ENCODE results near the gene SULT1A1.
"Not testable (repeated sequence)": the region's sequence is repeated elsewhere in the genome, so short reads cannot be mapped to it uniquely, and the experiment has no call there.

SULT1A1 gene

DNA sequence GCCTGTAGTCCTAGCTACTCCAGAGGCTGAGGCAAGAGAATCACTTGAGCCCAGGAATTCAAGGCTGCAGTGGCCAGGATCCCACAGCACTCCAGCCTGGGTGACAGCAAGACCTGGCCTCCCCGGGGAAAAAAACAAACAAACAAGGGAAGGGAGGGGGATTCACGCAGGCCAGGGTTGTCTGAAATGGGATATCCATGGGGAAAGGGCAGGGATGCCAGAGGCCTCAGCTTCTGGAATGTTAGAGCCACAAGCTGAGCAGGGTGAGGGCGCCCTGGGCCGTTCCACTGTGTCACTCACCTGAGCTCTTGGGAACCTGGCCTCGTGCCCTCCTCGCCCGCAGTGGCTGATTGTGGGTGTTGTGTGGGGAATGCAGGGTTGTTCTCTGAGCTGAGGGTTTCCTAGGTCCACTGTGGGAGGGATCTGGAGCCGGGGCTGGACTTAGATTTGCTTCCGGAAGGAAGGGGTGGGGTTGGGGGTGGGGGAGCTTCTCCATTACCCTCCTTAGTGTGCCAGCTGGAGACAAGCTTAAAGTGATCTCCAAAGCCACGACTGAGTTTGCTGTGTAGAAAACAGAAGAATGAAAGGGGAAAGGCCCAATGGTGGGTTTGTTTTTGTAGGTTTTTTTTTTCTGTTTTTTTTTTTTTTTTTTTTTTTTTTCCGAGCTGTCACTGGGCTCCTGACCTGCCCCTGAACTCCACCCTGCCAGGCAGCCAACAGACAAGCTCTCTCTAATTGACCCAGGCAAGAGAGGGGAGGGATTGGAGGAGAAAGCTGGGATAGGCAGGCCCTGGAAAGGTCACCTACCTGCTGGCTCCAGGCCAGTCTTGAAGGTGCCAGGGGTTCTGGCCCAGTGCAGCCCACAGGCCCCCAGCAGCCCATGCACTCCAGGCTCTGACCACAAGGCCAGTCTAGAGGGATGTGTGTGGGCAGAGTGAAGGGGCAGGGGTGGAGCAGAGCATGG is at the start of gene SULT1A1:
Gene SULT1A1, minus strand, starts transcription at position 414 of the 964 bp plus-strand sequence. CDS start 1,189 bp downstream, outside the sequence.
- DNase-seq, result no peak

DNA sequence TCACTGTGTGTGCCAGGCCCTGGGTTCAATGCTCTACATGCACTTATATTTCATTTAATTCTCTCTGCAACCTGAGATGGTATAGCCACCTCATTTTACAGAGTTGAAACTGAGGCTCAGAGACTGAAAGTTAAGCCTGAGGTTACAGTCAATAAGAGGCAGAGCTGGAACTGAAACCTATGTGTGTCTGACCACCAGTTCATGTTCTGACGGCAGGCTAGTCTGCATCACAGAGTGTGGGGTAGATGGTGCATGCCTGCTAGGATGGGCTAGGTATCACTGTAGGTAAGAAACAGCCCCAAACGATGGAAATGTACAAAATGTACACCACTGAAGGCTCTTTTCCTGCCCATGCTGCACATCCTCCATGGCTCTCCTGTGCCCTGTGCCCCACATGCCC is 30.1 kb upstream of the SULT1A1 start:
- DNase-seq, result not testable (repeated sequence)

DNA sequence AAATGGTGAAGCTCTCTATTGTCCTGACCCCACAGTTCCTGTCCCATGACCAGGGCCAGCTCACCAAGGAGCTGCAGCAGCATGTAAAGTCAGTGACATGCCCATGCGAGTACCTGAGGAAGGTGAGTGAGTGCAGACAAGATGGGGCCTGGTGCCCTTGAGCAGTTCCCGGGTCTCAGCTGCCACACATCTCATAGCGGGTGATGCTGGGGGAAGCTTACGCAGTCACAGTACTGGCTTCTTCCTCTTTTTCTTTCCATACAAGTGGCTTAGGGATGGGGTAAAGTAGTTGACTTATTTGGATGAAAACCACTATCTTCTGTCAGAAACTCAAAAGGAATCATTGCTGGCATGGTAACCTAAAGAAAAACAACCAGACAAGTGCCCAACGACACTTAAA is 28.5 kb upstream of the SULT1A1 start:
- DNase-seq, result not testable (repeated sequence)

DNA sequence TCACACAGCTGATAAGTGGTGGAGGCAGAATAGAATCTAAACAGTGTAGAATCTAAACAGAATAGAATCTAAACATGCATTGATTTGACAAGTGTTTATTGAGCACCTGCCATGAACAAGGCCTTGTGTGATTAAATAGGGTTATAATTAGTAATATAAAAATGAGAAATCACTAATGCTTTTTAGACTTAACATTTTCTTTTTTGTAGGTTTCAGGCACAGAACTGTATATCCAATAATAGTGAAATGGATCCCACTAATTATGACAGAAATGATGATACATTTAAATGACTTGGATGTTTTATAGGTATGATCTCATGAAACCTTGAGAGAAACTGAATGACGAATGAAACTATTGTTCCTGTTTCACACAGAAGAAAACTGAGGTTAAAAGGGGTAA is 27.9 kb upstream of the SULT1A1 start, which contains the start of gene NPIPB8:
Gene NPIPB8, plus strand, starts transcription at position 301 of the 400 bp plus-strand sequence. CDS start 296 bp downstream, outside the sequence.
- not testable (repeated sequence) for DNase-seq

DNA sequence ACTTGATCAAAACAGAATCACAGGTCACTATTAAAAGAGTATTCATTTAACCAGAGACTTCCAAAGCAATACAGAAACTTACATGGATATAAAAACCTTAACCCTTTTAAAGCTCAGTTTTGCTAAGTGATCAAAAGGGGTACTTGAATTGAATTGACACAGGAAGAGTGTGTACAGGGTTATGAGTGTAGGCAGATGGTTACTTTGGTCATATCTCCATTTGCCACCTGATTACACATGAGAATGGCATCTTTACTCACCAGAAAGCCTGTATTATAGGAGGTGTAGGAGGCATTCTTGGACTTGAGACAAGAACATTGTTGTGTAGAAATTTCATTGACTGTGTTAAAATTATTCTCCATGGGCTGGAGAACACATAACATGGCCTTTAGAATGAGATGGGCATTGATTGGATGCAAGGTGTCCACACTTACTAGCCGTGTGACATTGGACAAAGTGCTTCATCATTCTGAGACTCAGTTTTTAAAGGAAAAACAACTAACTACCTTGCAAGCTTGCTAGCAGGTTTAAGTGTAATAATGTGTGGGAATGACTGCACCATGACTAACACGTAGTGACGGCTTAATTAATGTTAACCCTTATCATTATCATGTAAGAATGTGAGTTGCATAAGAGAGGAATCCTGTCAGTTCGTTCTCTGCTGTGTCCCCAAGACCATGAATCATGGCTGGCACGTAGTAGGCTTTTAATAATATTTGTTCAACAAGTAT is 26.4 kb upstream of the SULT1A1 start:
- DNase-seq, result not testable (repeated sequence)

DNA sequence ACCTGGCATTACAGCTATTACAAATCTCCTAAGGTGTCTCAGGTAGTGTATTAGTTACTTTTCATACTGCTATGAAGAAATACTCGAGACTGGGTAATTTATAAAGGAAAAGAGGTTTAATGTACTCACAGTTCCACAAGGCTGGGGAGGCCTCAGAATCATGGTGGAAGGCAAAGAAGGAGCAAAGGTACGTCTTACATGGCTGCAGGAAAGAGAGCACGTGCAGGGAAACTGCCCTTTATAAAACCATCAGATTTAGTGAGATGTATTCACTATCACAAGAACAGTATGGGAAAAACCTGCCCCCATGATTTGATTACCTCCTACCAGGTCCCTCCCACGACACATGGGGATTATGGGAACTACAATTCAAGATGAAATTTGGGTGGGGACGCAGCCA is 21.1 kb upstream of the SULT1A1 start:
- not testable (repeated sequence) for DNase-seq

DNA sequence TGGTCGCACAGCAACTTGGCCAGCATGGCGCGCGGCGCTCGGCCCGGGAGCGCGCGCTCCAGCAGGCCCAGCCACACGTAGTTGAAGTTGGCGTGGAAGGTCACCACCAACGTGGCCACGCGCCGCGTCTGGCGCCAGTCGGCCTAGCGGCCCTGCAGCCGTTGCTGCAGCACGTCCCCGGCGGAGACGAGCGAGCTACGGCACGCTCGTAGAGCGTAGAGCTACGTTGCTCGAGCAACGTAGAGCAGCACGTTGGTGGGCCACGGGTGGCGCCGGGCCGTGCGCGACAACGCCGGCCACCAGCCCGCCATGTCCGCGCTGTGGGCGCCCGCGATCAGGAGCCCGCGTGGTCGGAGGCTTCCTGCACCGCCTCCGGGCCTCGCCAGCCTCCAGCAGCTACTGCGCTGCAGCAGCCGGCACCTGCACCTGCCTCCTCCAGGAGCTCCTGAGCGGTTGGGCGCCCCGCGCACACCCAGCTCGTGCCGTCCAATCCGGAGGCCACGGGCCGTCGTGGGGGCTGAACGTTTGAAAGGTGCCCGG is 13.4 kb upstream of the SULT1A1 start:
- no peak for DNase-seq

DNA sequence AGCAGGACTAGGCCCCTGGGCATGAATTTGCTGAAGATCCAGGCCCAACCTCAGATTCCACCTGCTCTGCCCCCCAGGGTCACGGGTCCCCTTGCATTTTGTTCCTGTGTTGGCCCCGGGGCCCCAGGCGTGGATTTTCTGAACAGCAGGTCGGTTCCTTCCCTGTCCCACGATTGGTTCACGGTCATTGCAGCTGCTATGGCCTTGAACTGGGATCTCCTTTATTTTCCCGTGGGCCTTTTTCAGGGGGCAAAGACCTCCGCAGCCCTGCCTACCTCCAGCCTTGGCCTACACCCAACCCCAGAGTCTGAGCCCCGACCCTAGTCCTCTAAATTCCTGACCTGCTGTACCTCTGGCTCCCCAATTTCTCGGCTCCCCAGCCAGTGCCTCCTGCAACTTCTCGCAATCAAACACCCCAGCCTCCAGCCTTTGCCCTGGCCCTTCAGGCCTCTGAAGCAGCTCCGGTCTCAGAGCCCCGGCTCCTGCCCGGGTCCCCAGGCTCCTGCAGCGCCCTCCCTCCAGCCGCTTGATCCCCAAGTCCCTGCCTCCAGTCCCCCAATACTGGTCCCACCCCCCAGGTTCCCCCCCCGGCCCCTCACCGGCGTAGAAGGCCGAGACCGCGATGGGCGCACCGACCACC is 12.8 kb upstream of the SULT1A1 start:
- not testable (repeated sequence) for DNase-seq

DNA sequence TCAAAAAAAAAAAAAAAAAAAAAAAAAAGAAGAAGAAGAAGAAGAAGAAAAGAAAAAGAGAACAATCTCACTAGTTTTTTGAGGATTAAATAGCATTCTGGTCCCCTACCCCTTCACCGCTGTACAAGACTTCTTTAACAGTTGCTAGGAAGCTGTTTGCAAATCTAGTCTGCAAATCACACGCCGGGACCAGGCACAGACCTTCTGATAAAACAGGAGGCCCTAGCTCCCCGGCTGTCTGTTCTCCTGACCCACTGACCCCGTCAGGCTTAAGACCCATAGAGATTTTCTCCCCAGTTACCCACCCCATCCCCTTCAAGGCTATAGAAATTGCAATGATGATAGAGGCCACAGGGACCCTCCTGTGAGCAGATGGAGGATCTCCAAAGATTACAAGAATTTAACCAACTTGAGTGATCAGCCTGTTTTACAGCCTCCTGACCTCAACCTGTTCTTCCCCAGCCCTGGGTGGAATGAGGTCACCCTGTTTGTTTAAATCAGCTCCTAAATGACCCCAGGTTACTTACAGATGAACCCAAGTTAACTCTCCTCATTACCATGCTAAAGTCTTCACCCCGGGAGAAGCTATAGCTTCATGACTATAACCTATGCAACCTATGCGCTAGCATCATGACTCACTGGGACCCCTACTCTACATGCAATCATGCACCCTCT is 11.8 kb upstream of the SULT1A1 start:
- no peak for DNase-seq

DNA sequence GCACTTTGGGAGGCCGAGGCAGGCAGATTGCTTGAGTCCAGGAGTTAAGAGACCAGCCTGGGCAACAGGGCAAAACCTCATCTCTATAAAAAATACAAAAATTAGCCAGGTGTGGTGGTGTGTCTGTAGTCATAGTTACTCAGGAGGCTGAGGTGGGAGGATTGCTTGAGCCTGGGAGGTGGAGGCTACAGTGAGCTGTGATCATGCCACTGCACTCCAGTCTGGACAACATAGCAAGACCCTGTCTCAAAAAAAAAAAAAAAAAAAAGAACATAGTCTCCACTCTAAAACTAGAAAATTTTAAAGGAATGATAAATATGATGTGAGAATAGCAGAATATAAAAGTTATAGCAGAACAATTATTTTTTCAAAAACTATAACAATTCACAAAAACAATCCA is 10.5 kb upstream of the SULT1A1 start:
- DNase-seq, result not testable (repeated sequence)

DNA sequence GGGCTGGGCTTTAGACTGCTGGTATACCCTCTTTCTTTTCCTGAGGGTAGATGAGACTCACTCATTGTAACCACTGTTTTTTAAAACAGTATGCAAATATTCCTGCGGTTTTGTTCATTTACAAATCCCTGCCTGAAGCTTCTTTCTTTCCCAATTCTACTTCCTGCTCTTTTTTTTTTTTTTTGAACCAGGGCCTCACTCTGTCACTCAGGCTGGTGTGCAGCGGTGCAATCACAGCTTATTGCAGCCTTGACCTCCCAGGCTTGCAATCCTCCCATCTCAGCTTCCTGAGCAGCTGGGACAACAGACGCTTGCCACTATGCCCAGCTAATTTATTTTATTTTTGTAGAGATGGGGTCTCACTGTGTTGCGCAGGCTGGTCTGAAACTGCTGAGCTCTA is 8.0 kb upstream of the SULT1A1 start:
- DNase-seq, result no peak

DNA sequence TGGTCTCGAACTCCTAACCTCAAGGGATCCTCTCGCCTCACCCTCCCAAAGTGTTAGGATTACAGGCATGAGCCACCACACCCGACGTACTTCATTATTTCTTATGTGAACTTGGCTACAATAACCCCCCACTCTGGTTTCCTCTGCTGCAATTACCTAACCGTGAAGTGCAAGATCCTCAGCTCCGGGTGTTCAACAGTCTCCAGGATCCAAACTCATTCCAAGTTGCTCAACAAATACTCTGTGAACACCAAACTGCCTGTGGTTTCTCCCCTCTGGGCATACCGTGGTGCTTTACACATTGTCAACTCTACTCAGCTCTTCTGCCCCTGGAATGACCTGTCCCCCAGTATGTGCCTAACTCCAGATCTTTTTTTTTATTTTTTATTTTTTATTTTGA is 6.8 kb upstream of the SULT1A1 start:
- no peak for DNase-seq

DNA sequence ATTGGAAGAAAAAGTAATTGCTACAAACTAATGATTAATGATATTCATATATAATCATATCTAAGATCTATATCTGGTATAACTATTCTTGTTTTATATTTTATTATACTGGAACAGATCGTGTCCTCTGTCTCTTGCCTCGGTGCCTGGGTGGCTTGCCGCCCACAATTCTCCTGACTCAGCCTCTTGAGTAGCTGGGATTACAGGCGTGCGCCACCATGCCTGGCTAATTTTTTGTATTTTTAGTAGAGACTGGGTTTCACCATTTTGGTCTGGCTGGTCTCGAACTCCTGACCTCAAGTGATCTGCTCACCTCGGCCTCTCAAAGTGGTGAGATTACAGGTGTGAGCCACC is 6.4 kb upstream of the SULT1A1 start:
- not testable (repeated sequence) for DNase-seq

DNA sequence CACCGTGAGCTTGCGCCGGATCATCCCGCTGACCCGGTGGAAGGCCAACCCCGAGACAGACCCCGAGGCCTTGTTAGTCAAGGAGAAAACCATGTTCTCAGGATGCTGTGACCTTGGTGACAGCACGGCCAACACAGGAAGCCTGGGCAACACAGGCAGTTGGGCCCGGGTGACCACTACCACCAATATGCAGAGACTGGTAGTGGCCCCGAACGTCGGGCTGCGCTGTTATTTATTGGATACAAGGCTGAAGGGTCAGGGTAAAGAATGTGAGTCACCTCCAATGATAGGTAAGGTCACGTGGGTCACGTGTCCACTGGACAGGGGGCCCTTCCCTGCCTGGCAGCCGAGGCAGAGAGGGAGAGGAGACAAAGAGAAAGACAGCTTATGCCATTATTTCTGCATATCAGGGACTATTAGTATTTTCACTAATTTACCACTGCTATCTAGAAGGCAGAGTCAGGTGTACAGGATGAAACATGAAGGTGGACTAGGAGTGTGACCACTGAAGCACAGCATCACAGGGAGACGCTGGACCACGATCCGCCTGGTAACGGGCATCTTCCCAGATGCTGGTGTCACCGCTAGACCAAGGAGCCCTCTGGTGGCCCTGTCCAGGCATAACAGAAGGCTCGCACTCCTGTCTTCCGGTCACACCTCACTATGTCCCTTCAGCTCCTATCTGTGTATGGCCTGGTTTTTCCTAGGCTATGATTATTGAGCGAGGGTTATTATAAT is 5.8 kb upstream of the SULT1A1 start:
- DNase-seq, result peak; percentile 1

DNA sequence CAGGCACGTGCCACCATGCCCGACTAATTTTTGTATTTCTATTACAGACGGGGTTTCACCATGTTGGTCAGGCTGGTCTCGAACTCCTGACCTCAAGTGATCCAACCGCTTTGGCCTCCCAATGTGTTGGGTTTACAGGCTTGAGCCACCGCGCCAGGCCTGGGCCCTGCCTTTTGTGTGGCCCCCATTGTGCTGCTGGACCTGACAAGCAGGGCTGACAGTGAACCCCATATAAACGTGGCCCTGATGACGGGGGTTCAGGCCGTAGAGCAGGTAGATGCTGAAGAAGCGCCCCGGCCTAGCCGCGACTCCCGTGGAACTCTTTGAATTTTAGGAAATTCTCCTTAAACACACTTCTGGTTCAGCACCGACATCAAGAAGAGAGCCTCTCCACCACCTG is 4.7 kb upstream of the SULT1A1 start:
- DNase-seq, result not testable (repeated sequence)

DNA sequence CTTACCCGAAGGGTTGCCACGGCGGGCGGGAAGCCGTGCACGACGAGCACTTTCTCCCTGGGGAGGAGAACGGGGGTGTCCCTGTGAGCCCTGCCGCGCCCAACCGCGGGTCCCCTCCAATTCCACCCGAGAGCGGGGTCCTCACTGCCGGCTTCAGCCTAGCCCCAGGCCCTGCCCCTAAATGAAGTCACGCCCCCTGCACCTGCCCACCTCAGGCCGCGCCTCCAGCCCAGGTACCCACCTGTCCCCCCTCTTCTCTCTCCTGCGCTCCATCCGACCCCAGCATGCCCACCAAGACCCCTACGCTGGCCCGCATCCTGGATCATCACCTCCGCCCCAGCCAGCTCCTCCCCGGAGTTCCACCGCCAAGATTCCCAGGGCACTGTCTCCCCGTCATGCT is 4.1 kb upstream of the SULT1A1 start:
- DNase-seq, result not testable (repeated sequence)

DNA sequence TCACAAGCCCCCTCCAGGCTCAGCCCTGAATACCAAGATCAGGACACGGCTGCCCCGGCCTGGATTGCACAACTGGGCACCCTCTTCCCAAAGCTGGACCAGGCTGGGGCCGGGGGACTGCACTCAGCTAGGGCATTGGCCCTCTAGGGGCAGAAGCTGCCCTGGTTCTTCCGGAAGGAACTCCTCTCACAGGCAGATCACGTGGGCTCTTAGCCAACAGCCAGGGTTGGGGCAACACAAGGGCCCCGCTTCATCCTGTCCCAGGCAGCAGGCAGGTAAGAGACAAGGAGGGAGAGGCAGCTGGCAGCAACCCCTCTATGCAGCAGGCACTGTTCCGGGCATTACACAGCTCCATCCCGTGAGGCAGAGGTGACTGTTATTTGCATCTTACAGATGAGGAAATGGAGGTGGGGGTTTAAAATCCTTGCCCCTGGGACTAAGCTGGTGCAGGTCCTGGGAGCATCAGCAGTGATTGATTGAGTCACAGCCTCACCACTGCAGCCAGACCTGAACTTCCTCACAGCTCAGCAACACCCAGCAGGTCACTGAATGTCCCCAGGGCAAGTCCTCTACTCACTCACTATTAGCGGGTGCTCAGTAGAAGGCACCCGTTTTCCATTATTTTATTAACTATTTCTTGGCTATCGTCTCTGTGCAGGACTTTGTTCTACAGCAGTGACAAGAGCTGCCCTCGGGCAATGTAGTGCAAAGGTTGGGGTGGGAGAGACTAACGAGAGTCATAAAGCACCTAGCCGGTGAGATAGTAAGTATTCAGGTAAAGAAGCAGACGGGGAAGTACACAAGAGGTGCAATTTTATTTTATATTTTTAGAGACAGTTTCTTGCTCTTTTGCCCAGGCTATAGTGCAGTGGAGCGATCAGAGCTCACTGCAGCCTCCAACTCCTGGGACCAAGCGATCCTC is 2.8 kb upstream of the SULT1A1 start:
- DNase-seq, result not testable (repeated sequence)

DNA sequence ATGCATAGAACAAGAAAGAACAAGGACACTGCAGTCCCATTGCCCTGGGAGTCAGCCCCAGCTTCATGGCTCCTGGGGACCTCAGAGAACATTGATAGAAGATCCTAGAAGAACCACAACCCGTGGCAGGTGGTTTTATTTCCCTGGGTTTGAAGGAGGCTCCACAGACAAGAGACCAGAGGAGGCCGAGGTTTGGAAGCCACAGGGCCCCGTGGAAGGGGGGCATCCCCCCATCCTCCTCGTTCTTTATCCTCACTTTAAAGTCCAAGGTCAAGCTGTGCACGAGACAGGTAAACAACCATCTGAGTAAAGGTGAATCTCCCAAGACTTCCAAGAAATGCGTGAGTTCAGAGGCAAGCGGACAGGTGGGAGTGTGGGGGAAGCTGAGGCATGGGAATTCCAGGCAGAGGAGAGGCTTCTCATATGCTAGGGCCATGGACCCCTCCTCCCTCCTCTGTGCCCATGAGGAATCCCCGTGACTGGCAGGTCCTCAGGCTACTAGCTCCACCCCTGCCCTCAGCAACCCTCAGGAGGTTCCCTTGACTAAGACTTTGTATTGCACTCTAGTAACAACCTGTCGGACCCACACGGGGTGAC is 849 bp upstream of the SULT1A1 start:
- DNase-seq, result no peak

DNA sequence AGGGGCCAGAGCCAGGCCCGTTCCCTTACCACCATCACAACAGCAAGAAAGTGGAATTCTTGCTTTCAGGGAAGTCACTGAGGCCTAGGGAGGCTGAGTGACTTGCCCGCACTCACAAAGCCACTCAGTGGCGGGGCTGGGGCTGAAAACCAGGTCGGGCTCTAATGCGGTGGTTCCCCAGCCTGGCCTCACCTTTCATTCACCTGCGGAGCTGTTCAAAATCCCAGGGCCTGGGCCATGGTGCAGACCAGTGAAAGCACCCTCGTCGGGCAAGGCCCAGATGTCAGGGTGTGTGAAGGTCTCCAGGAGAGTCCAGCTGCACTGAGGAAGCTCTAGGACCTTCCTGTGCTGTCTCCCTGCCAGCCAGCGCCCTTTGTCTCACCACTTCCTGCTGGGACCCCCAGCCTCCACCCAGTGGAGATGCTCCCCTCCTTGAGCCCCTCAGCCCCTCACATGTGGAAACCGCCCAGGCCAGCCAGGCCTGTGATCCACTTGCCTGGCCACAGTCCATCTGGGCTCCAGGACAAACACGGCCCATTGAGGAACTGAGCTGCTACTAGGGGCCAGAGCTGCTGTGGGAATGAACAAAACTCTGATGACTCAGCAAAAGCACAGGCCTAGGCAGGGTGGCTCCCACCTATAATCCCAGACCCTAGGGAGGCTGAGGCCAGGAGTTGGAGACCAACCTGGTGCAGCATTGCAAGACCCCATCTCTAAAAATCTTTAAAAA is 812 bp downstream of the SULT1A1 start:
- DNase-seq, result not testable (repeated sequence)

DNA sequence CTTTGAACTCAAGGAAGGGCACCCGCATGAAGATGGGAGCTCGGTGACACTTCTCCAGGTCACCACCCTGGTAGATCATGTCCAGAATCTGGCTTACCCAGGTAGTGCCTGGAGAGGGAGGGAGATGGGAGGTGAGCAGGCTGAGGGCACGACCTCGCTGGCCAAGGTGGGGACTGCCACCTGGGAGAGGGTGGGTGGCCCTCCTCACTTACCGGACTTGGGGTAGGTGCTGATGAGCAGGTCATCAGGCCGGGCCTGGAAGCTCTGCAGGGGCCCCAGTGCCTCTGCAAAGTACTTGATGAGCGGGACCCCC is 1.4 kb downstream of the SULT1A1 start:
- not testable (repeated sequence) for DNase-seq

Data from NCI-H446 treated with DMSO at 0.1 percent for 48 hours (cell line).